A549 (cell line): ENCODE measurements around the gene ZNF705A.
"Not testable (repeated sequence)": the region's sequence is repeated elsewhere in the genome, so short reads cannot be mapped to it uniquely, and the experiment has no call there.

ENCODE experiments used
- CTCF ChIP-seq: fragments of >200 bp; sonication (Bioruptor Twin); formaldehyde crosslinking; IDR thresholded peaks from 3 replicates; pipeline ENCODE4 v1.5.1; 2016
- EP300 ChIP-seq, 2 experiments: fragments of >200 bp; sonication (Bioruptor Twin); formaldehyde crosslinking; IDR thresholded peaks; 2 replicates in 1 of 2; 3 replicates in 1 of 2; pipeline ENCODE4 v1.6.1; 2016 to 2017
- HOXA7 ChIP-seq: fragments of 250-450 bp; sonication (Bioruptor Pico); IDR thresholded peaks from 2 replicates; pipeline ENCODE4 v1.5.0; 2020; ENCODE audit warnings: mild to moderate bottlenecking, moderate library complexity
- JUN ChIP-seq, 2 experiments: fragments of >200 bp; sonication (Bioruptor Twin); formaldehyde crosslinking; IDR thresholded peaks; 2 replicates in 1 of 2; 3 replicates in 1 of 2; pipeline ENCODE4 v1.6.1; 2016 to 2017
- RFX5 ChIP-seq: fragments of 450-650 bp; IDR thresholded peaks from 2 replicates; pipeline ENCODE4 v1.7.1; 2014; ENCODE audit warnings: antibody characterized with exemption, mild to moderate bottlenecking, moderate library complexity
- RNF2 ChIP-seq: fragments of 200-600 bp; sonication (generic); IDR thresholded peaks from 2 replicates; pipeline ENCODE4 v1.6.1; 2016; ENCODE audit warnings: low read depth, mild to moderate bottlenecking, antibody characterized with exemption, moderate library complexity, borderline replicate concordance
- SMC3 ChIP-seq: fragments of >200 bp; sonication (Bioruptor Twin); formaldehyde crosslinking; IDR thresholded peaks from 3 replicates; pipeline ENCODE4 v1.6.1; 2018; ENCODE audit warnings: inconsistent platforms

DNA sequence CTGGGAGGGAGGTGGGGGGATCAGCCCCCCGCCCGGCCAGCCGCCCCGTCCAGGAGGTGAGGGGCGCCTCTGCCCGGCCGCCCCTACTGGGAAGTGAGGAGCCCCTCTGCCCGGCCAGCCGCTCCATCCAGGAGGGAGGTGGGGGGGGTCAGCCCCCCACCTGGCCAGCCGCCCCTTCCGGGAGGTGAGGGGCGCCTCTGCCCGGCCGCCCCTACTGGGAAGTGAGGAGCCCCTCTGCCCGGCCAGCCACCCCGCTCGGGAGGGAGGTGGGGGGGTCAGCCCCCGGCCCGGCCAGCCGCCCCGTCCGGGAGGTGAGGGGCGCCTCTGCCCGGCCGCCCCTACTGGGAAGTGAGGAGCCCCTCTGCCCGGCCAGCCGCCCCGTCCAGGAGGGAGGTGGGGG lies 27.4 kb downstream of the ZNF705A start:
- not testable (repeated sequence) for TF ChIP-seq RNF2; SMC3; HOXA7 (CRISPR knock-in tag); JUN (IDR thresholded peaks at IDR 0.05); RFX5; CTCF; EP300 (IDR thresholded peaks at IDR 0.05)
